ENCODE data around the gene ABAT.

The ABAT gene

GRCh38 chr16:8768283-8768682 is 93.9 kb downstream of the ABAT start (continued):
- TF ChIP-seq, protein P1, sequence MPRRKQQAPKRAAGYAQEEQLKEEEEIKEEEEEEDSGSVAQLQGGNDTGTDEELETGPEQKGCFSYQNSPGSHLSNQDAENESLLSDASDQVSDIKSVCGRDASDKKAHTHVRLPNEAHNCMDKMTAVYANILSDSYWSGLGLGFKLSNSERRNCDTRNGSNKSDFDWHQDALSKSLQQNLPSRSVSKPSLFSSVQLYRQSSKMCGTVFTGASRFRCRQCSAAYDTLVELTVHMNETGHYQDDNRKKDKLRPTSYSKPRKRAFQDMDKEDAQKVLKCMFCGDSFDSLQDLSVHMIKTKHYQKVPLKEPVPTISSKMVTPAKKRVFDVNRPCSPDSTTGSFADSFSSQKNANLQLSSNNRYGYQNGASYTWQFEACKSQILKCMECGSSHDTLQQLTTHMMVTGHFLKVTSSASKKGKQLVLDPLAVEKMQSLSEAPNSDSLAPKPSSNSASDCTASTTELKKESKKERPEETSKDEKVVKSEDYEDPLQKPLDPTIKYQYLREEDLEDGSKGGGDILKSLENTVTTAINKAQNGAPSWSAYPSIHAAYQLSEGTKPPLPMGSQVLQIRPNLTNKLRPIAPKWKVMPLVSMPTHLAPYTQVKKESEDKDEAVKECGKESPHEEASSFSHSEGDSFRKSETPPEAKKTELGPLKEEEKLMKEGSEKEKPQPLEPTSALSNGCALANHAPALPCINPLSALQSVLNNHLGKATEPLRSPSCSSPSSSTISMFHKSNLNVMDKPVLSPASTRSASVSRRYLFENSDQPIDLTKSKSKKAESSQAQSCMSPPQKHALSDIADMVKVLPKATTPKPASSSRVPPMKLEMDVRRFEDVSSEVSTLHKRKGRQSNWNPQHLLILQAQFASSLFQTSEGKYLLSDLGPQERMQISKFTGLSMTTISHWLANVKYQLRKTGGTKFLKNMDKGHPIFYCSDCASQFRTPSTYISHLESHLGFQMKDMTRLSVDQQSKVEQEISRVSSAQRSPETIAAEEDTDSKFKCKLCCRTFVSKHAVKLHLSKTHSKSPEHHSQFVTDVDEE (CRISPR knock-in tag; IDR thresholded peaks at IDR 0.05) = no peak
- TF ChIP-seq, protein P2, sequence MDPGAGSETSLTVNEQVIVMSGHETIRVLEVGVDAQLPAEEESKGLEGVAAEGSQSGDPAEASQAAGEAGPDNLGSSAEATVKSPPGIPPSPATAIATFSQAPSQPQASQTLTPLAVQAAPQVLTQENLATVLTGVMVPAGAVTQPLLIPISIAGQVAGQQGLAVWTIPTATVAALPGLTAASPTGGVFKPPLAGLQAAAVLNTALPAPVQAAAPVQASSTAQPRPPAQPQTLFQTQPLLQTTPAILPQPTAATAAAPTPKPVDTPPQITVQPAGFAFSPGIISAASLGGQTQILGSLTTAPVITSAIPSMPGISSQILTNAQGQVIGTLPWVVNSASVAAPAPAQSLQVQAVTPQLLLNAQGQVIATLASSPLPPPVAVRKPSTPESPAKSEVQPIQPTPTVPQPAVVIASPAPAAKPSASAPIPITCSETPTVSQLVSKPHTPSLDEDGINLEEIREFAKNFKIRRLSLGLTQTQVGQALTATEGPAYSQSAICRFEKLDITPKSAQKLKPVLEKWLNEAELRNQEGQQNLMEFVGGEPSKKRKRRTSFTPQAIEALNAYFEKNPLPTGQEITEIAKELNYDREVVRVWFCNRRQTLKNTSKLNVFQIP (CRISPR knock-in tag; IDR thresholded peaks at IDR 0.05; ENCODE audit: borderline replicate concordance, low read depth) = no peak

GRCh38 chr16:8768692-8769091 is 94.3 kb downstream of the ABAT start:
- no peak for TF ChIP-seq ZNF70 (CRISPR knock-in tag; IDR thresholded peaks at IDR 0.05)
- no peak for TF ChIP-seq ZNF8 (CRISPR knock-in tag; IDR thresholded peaks at IDR 0.05)
- TF ChIP-seq RARB (CRISPR knock-in tag; IDR thresholded peaks at IDR 0.05) = no peak
- TF ChIP-seq ZNF565 (CRISPR knock-in tag; conservative IDR thresholded peaks at IDR 0.05; ENCODE audit: low read depth) = no peak
- no peak for TF ChIP-seq BACH2 (CRISPR knock-in tag; IDR thresholded peaks at IDR 0.05; ENCODE audit: borderline replicate concordance)
- no peak for TF ChIP-seq ARNTL (CRISPR knock-in tag; IDR thresholded peaks at IDR 0.05; ENCODE audit: borderline replicate concordance, low read depth)
- TF ChIP-seq SNAI2 (CRISPR knock-in tag; IDR thresholded peaks at IDR 0.05) = no peak
- TF ChIP-seq ISL1 (CRISPR knock-in tag; IDR thresholded peaks at IDR 0.05) = no peak
- ATAC-seq = no peak

DNA sequence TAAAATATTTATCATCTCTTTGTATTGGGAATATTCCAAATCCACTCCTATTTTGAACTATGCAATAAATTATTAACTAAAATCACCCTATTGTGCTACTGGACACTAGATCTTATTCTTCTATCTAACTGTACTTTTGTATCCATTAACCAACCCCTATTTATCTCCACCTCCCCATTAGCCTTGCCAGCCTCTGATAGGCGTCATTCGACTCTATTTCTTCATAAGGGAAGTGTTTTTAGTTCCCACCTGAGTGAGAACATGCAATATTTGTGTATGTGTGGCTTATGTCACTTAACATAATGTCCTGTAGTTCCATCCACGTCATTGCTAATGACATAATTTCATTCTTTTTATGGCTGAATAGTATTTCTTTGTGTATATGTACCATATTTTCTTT is 99.1 kb downstream of the ABAT start:
- ATAC-seq = no peak
- TF ChIP-seq OSR1 (CRISPR knock-in tag; IDR thresholded peaks at IDR 0.05) = no peak
- no peak for TF ChIP-seq ISL1 (CRISPR knock-in tag; IDR thresholded peaks at IDR 0.05)
- TF ChIP-seq TOX (CRISPR knock-in tag; IDR thresholded peaks at IDR 0.05; ENCODE audit: borderline replicate concordance) = no peak
- TF ChIP-seq ZNF70 (CRISPR knock-in tag; IDR thresholded peaks at IDR 0.05) = no peak
- no peak for TF ChIP-seq ZFP3 (CRISPR knock-in tag; IDR thresholded peaks at IDR 0.05)
- no peak for TF ChIP-seq SNAI2 (CRISPR knock-in tag; IDR thresholded peaks at IDR 0.05)
- TF ChIP-seq, protein P1 (CRISPR knock-in tag; IDR thresholded peaks at IDR 0.05) = no peak
- no peak for TF ChIP-seq RARB (CRISPR knock-in tag; IDR thresholded peaks at IDR 0.05)
- no peak for TF ChIP-seq ZNF565 (CRISPR knock-in tag; conservative IDR thresholded peaks at IDR 0.05; ENCODE audit: low read depth)

GRCh38 chr16:8774208-8774607 is 99.8 kb downstream of the ABAT start:
- ATAC-seq = no peak
- no peak for TF ChIP-seq ISL1 (CRISPR knock-in tag; IDR thresholded peaks at IDR 0.05)
- no peak for TF ChIP-seq SNAI2 (CRISPR knock-in tag; IDR thresholded peaks at IDR 0.05)
- TF ChIP-seq, protein P1 (CRISPR knock-in tag; IDR thresholded peaks at IDR 0.05) = no peak

DNA sequence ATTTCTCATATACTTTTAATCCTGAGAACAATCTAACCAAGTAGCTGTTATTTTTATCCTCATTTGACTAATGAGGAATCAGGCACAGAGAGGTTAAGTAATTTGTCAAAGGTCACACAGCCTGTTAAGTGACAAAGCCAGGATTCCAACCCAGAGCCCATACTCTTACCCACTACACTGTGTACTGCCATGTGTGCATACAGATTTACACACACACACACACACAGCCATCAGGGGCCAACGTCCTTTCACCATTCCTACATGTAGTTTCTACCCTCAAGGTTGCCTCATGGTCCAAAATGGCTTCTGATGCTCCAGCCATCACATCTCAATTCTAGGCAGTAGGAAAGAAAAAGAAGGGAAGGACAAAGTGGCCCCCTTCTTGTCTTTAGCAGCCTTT is 100.9 kb downstream of the ABAT start:
- no peak for ATAC-seq
- TF ChIP-seq TOX (CRISPR knock-in tag; IDR thresholded peaks at IDR 0.05; ENCODE audit: borderline replicate concordance) = no peak

All from SK-N-SH treated with all-trans-retinoic acid at 6 μM for 48 hours (cell line).